Measurements from ENCODE around the gene CDH15.

Gene CDH15

DNA sequence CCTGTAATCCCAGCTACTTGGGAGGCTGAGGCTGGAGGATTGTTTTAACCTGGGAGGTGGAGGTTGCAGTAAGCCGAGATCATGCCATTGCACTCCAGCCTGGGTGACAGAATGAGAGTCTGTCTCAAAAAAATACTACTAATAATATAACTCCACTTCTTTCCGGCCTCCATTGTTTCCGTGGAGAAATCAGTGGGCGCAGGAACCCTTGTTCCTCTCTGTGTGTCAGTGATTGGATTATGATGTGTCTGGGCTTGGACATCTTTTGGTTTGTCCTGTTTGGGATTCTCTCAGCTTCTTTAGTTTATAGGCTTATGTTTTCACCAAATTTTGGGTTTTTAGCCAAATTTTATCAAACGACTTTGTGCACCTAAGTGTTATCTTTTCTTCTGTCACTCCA is 41.1 kb upstream of the CDH15 start:
- peaks cover 32% of the 10 kb centered on the region for H3K36me3 ChIP-seq (ENCODE audit: low read length)
- H4K20me1 ChIP-seq (ENCODE audit: low read depth, low read length) = no peaks in the 10 kb centered on the region
- no peaks in the 10 kb centered on the region for H3K27me3 ChIP-seq (ENCODE audit: low read length)
- no peak overlapping the region for H2AFZ ChIP-seq (ENCODE audit: low read depth, low read length, severe bottlenecking)
- H3K9ac ChIP-seq (ENCODE audit: low read length) = no peak overlapping the region
- TF ChIP-seq EZH2phosphoT487 (conservative IDR thresholded peaks at IDR 0.05; ENCODE audit: low read length) = no peak
- TF ChIP-seq, protein P1, sequence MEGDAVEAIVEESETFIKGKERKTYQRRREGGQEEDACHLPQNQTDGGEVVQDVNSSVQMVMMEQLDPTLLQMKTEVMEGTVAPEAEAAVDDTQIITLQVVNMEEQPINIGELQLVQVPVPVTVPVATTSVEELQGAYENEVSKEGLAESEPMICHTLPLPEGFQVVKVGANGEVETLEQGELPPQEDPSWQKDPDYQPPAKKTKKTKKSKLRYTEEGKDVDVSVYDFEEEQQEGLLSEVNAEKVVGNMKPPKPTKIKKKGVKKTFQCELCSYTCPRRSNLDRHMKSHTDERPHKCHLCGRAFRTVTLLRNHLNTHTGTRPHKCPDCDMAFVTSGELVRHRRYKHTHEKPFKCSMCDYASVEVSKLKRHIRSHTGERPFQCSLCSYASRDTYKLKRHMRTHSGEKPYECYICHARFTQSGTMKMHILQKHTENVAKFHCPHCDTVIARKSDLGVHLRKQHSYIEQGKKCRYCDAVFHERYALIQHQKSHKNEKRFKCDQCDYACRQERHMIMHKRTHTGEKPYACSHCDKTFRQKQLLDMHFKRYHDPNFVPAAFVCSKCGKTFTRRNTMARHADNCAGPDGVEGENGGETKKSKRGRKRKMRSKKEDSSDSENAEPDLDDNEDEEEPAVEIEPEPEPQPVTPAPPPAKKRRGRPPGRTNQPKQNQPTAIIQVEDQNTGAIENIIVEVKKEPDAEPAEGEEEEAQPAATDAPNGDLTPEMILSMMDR (IDR thresholded peaks at IDR 0.05; ENCODE audit: insufficient read depth, low read length, poor library complexity, severe bottlenecking) = no peak
- H3K9me3 ChIP-seq (ENCODE audit: insufficient read depth, low read length) = no peaks in the 10 kb centered on the region
- H3K27ac ChIP-seq (ENCODE audit: low read depth, low read length) = no peak overlapping the region
- H3K4me3 ChIP-seq (ENCODE audit: insufficient read depth, low read length, poor library complexity, severe bottlenecking) = no peak overlapping the region
- H3F3A ChIP-seq (ENCODE audit: insufficient read depth) = peaks cover 10% of the 10 kb centered on the region; the same call in 1 of the 2 replicates
- H3K4me2 ChIP-seq (ENCODE audit: low read depth, low read length, poor library complexity, severe bottlenecking) = no peak overlapping the region
- peaks cover 43% of the 10 kb centered on the region for H3K79me2 ChIP-seq (ENCODE audit: insufficient read depth, low read length)
- no peaks in the 10 kb centered on the region for H3K9me2 ChIP-seq (replicated peaks; ENCODE audit: insufficient read depth, low read length)

GRCh38 chr16:89131783-89132182 is 39.8 kb upstream of the CDH15 start:
- Histone ChIP-seq H3K79me2 (ENCODE audit: insufficient read depth, low read length) (peaks cover 37% of the 10 kb centered on the region), H3K4me2 (ENCODE audit: low read depth, low read length, poor library complexity, severe bottlenecking) (no peak overlapping the region), H3K27me3 (ENCODE audit: low read length) (no peaks in the 10 kb centered on the region)

DNA sequence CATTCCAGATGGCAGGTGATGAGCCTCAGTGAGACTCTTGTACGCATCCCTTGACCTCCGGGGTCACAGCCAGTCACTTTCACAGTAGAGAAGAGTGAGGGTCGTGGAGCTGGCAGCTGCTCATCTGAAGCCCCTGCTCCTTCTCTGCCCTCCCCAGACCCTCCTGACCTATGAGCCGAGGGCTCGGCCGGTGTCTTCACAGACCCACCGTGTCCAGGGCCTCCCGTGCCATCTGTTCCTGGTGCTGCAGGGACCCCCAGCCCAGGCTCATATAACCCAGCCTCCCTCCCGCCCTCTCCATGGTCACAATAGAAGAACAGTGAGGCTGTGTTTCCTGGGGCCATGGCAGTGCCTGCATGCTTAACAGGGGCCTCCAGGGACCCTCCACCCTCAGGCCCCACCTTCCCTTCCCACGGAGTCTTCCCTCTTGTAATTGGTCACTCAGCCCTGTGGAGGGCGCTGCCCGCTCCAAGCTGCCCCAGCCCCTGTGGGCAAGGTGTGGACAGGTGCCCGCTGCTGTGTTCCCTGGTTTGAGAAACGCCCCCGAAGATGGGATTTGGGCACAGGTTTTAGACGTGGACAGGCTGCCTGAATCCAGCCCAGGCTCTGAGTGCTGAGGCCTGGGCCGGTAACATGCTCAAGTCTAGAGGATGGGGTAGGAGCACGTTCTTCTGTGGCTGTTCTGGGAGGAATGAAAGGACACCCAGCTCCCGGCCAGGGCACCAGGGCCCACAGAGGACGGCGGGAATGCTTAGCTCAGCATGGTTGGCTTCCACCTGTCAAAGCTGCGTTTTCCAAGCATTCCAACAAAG is 39.1 kb upstream of the CDH15 start:
- Histone ChIP-seq H3K36me3 (ENCODE audit: low read length) (peaks cover 26% of the 10 kb centered on the region), H3K9me2 (replicated peaks; ENCODE audit: insufficient read depth, low read length) (no peaks in the 10 kb centered on the region), H3K27me3 (ENCODE audit: low read length) (no peaks in the 10 kb centered on the region), H3K4me3 (ENCODE audit: insufficient read depth, low read length, poor library complexity, severe bottlenecking) (no peak overlapping the region), H4K20me1 (ENCODE audit: low read depth, low read length) (no peaks in the 10 kb centered on the region), H2AFZ (ENCODE audit: low read depth, low read length, severe bottlenecking) (no peak overlapping the region), H3K79me2 (ENCODE audit: insufficient read depth, low read length) (peaks cover 37% of the 10 kb centered on the region), H3K4me2 (ENCODE audit: low read depth, low read length, poor library complexity, severe bottlenecking) (no peak overlapping the region), H3K9ac (ENCODE audit: low read length) (no peak overlapping the region), H3K27ac (ENCODE audit: low read depth, low read length) (no peak overlapping the region), H3K9me3 (ENCODE audit: insufficient read depth, low read length) (no peaks in the 10 kb centered on the region), H3F3A (ENCODE audit: insufficient read depth) (peaks cover 4% of the 10 kb centered on the region; the same call in 1 of the 2 replicates)
- TF ChIP-seq EZH2phosphoT487 (conservative IDR thresholded peaks at IDR 0.05; ENCODE audit: low read length) = no peak
- TF ChIP-seq, protein P1 (IDR thresholded peaks at IDR 0.05; ENCODE audit: insufficient read depth, low read length, poor library complexity, severe bottlenecking) = no peak

More at GRCh38 chr16:89131783-89132182, 39.8 kb upstream of the CDH15 start:
- Histone ChIP-seq H3K27ac (ENCODE audit: low read depth, low read length) (peak overlapping the region; percentile 33; the same call in 1 of the 2 replicates), H3K36me3 (ENCODE audit: low read length) (peaks cover 26% of the 10 kb centered on the region), H3K9me3 (ENCODE audit: insufficient read depth, low read length) (no peaks in the 10 kb centered on the region), H2AFZ (ENCODE audit: low read depth, low read length, severe bottlenecking) (no peak overlapping the region), H3K4me3 (ENCODE audit: insufficient read depth, low read length, poor library complexity, severe bottlenecking) (no peak overlapping the region), H4K20me1 (ENCODE audit: low read depth, low read length) (no peaks in the 10 kb centered on the region), H3K9ac (ENCODE audit: low read length) (no peak overlapping the region), H3K9me2 (replicated peaks; ENCODE audit: insufficient read depth, low read length) (no peaks in the 10 kb centered on the region), H3F3A (ENCODE audit: insufficient read depth) (peaks cover 7% of the 10 kb centered on the region; the same call in 1 of the 2 replicates)
- TF ChIP-seq EZH2phosphoT487 (conservative IDR thresholded peaks at IDR 0.05; ENCODE audit: low read length) = no peak
- TF ChIP-seq, protein P1 (IDR thresholded peaks at IDR 0.05; ENCODE audit: insufficient read depth, low read length, poor library complexity, severe bottlenecking) = no peak

All from SU-DHL-6 (cell line).